ENCODE results near the gene HSD17B12.

DNA sequence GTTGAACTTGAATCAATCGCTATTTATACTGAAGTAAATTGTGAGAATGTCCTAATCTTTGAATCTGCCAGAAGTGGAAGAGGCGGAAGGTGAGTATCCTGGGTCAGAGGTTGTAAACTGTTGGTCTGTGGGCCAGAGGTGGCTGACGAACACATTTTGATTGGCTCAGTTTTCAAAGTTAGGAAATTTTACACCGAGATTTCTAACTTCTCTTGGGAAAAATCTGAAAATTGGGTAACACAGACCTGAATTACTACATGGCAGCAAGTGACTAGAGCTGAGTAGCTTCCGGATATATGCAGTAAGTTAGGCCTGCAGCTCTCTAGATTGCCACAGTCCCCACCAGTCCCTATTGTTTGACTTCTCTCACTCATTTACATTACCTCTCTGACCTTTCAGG, 143.3 kb downstream of the HSD17B12 start:
- TF ChIP-seq, protein P1, sequence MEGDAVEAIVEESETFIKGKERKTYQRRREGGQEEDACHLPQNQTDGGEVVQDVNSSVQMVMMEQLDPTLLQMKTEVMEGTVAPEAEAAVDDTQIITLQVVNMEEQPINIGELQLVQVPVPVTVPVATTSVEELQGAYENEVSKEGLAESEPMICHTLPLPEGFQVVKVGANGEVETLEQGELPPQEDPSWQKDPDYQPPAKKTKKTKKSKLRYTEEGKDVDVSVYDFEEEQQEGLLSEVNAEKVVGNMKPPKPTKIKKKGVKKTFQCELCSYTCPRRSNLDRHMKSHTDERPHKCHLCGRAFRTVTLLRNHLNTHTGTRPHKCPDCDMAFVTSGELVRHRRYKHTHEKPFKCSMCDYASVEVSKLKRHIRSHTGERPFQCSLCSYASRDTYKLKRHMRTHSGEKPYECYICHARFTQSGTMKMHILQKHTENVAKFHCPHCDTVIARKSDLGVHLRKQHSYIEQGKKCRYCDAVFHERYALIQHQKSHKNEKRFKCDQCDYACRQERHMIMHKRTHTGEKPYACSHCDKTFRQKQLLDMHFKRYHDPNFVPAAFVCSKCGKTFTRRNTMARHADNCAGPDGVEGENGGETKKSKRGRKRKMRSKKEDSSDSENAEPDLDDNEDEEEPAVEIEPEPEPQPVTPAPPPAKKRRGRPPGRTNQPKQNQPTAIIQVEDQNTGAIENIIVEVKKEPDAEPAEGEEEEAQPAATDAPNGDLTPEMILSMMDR (conservative IDR thresholded peaks at IDR 0.05; ENCODE audit: low read depth, low read length) = no peak
- TF ChIP-seq EZH2 (IDR thresholded peaks at IDR 0.05; ENCODE audit: borderline replicate concordance, low read depth, low read length, poor library complexity, severe bottlenecking) = no peak
